Lung microvascular endothelial cell (primary cell): ENCODE results near the gene EED. TPM values are rescaled to one million over a fixed set of nuclear protein-coding genes. Genes with fewer than 3 reads are reported as not detected.
A peak's percentile ranks its signal among the peaks of the same experiment; 100 is the strongest.
"Not testable (repeated sequence)": the region's sequence is repeated elsewhere in the genome, so short reads cannot be mapped to it uniquely, and the experiment has no call there.

Experiments
- DNase-seq, 2 donors: peaks; one replicate each; pipeline versions ENCODE4 v3.0.0 to v3.0.0-alpha.2; 2010; ENCODE audit warnings: low read depth in 2 of 2
- total RNA-seq: library from RNA; depleted of rRNA; stranded (reverse); fragments of >200 nt; gene quantifications from 2 replicates; pipeline ENCODE4 v1.2.1, GENCODE V29; 2014

The EED gene
- total RNA-seq, 1 donor from 2014 or later, result 13.5 TPM

DNA sequence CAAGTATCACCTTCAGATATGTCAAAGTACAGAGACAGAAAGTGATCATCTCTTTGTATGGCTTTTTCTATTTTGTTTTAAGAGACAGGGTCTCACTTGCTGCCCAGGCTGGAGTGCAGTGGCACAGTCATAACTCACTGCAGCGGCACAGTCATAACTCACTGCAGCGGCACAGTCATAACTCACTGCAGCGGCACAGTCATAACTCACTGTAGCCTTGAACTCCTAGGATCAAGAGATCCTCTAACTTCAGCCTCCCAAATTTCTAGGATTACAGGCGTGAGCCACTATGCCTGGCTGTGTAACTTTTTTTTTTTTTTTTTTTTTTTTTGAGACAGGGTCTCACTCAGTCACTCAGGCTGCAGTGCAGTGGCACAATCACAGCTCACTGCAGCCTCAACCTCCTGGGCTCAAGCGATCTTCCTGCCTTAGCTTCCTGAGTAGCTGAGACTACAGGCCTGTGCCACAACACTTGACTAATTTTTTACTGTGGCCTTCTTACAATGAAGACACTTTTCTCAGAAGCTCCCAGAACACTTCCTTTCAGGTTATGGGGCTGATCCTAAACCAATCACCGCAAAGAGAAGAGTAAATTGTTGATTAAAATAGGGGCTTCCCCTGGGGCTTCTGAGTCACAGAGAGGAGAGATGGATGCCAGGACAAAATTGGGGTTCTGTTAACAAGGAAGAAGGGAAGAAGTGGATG is 48.5 kb downstream of the EED start:
- DNase-seq, result no peak

DNA sequence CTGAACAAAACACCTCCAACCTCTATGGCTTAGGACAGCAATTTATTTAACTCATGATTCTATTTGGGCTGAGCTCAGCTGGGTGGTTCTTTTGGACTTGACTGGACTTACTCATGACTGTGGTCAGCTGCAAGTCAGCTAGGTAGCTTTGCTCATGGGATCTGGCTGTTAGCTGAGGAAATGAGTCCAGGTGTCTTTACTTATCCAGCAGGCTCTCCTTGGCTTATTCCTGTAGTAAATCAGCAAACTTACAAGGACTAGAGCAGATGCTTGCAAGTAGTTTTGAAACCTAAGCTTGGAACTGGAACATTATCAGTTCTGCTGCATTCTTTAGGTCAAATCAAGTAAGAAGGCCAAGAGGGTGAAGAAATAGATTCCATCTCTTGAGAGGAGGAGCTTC is 49.5 kb downstream of the EED start:
- no peak for DNase-seq

GRCh38 chr11:86301742-86302091 is 57.2 kb downstream of the EED start:
- DNase-seq, result no peak

GRCh38 chr11:86302092-86302793 is 57.7 kb downstream of the EED start, which contains the start of gene HIKESHI:
HIKESHI (plus strand) TSS chr11:86302240; CDS start chr11:86302449, 209 bp downstream.
- DNase-seq, result peak; percentile 95 to 97

DNA sequence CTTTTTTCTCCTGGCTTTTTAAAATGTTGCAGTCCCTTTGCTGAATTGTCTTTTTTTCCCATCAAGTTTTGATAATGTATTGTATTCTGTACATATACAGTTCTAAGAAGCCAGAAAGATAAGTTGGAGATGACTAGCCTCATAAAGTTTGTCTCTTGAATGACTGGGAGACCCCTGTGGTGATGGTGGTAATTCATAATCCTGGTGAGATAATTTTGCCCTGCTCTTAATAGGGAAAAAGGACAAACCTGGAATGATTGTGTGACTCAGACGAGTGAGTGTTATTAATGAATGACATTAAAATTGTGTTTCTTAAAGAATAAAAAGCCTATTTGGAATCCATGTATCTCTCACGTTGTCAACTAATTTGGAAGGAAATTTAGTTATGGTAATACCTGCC is 58.7 kb downstream of the EED start:
- peak in 1 of 2 donors; percentile 7 for DNase-seq

- DNase-seq, result not testable (repeated sequence)
Observed at GRCh38 chr11:86308710-86309109, 64.2 kb downstream of the EED start.

GRCh38 chr11:86313793-86314192 is 69.2 kb downstream of the EED start:
- DNase-seq, result no peak

DNA sequence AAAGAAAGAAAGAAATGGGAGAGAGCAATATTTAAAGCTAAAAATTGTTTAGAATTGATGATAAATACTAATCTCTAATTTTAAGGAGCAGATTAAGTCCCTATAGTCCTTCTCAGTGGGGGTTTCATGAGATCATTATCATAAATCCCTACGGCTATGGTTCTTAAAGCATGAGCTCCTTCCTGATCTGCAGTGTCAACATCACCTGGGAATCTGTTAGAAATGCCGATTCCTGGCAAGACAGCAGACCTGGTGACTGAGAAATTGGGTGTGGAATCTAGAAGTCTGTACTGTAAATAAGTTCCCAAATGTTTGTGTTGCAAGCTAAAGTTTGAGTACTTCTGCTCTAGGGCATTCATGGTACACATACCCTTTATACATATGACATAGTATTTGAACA is 70.1 kb downstream of the EED start:
- no peak for DNase-seq

Other genes with a start within 250 kb of the EED start
- 122 and 173 TPM in 2 replicates for gene PICALM, start 175.7 kb upstream of the EED start, total RNA-seq
- 57.8 and 72.6 TPM in 2 replicates for gene HIKESHI, start 57.5 kb downstream of the EED start, total RNA-seq
- gene CCDC81, start 130.1 kb downstream of the EED start, total RNA-seq, result under 0.01 and 0.40 TPM in 2 replicates